HG03025 (cell line): ENCODE measurements around the gene ADGRG6.
A peak's percentile ranks its signal among the peaks of the same experiment; 100 is the strongest.
"Not testable (repeated sequence)": the region's sequence is repeated elsewhere in the genome, so short reads cannot be mapped to it uniquely, and the experiment has no call there.

Experiments
- ATAC-seq: cut with Tn5 transposase; IDR thresholded peaks from one replicate; pipeline ENCODE4 v1.9.1; 2021; ENCODE audit warnings: mild to moderate bottlenecking, moderate library complexity; ENCODE audit not compliant: unreplicated experiment, low FRiP score

The ADGRG6 gene

GRCh38 chr6:142301651-142302391 is at the start of gene ADGRG6:
ADGRG6 (plus strand) TSS chr6:142302007; CDS start chr6:142302330, 323 bp downstream.
- ATAC-seq: peak; percentile 68

GRCh38 chr6:142254513-142254912 is 47.3 kb upstream of the ADGRG6 start:
- no peak for ATAC-seq

- no peak for ATAC-seq
Measured at GRCh38 chr6:142255785-142256184, 46.0 kb upstream of the ADGRG6 start.

- ATAC-seq: no peak
Measured at GRCh38 chr6:142258305-142258704, 43.5 kb upstream of the ADGRG6 start.

GRCh38 chr6:142258757-142259156 is 43.0 kb upstream of the ADGRG6 start:
- no peak for ATAC-seq

GRCh38 chr6:142260748-142261147 is 41.1 kb upstream of the ADGRG6 start:
- no peak for ATAC-seq

GRCh38 chr6:142262231-142262630 is 39.6 kb upstream of the ADGRG6 start:
- ATAC-seq: no peak

- ATAC-seq: no peak
Measured at GRCh38 chr6:142265476-142265875, 36.3 kb upstream of the ADGRG6 start.

- no peak for ATAC-seq
Measured at GRCh38 chr6:142266060-142266459, 35.7 kb upstream of the ADGRG6 start.

GRCh38 chr6:142271476-142271875 is 30.3 kb upstream of the ADGRG6 start:
- ATAC-seq: no peak

GRCh38 chr6:142274656-142275055 is 27.2 kb upstream of the ADGRG6 start:
- ATAC-seq: no peak

GRCh38 chr6:142275236-142276006 is 26.4 kb upstream of the ADGRG6 start:
- no peak for ATAC-seq

GRCh38 chr6:142276256-142276655 is 25.6 kb upstream of the ADGRG6 start:
- ATAC-seq: no peak

- ATAC-seq: no peak
Measured at GRCh38 chr6:142279350-142280180, 22.2 kb upstream of the ADGRG6 start.

GRCh38 chr6:142280265-142280664 is 21.5 kb upstream of the ADGRG6 start:
- no peak for ATAC-seq

GRCh38 chr6:142280927-142281326 is 20.9 kb upstream of the ADGRG6 start:
- ATAC-seq: no peak

GRCh38 chr6:142283138-142283537 is 18.7 kb upstream of the ADGRG6 start:
- not testable (repeated sequence) for ATAC-seq

- ATAC-seq: no peak
Measured at GRCh38 chr6:142284419-142284818, 17.4 kb upstream of the ADGRG6 start.

- ATAC-seq: no peak
Measured at GRCh38 chr6:142285235-142286087, 16.3 kb upstream of the ADGRG6 start.

- ATAC-seq: no peak
Measured at GRCh38 chr6:142286088-142286409, 15.8 kb upstream of the ADGRG6 start.
